ENCODE results near the gene DMD. TPM values are rescaled to one million over a fixed set of nuclear protein-coding genes. Genes with fewer than 3 reads are reported as not detected.
A peak's percentile ranks its signal among the peaks of the same experiment; 100 is the strongest.

The DMD gene
- total and polyA plus RNA-seq, 2 experiments from 2014 or later: 73.5 to 90.7 TPM

DNA sequence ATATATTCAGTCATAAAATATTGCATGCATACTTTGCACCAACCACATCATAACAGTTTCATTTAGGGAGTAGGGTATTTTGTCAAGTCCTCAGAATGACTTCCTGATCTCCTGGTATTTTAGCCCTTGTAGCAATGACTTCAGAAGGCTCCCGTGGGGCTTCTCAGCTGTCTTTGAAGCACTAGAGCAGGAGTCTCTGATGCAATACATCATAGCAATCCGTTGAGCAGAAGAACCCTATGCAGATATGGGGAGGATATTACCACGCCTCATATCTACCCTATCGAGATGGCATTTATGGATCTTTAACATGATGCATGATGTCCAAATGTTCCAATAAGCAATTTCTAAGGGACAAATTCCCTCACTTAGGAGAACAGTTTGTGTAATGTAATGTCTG lies 1765.8 kb downstream of the DMD start:
- H3K4me3 ChIP-seq: no peak overlapping the region
- H3K36me3 ChIP-seq: no peaks in the 10 kb centered on the region
- no peaks in the 10 kb centered on the region for H3K4me1 ChIP-seq (ENCODE audit: low read depth)
- TF ChIP-seq, protein P1, sequence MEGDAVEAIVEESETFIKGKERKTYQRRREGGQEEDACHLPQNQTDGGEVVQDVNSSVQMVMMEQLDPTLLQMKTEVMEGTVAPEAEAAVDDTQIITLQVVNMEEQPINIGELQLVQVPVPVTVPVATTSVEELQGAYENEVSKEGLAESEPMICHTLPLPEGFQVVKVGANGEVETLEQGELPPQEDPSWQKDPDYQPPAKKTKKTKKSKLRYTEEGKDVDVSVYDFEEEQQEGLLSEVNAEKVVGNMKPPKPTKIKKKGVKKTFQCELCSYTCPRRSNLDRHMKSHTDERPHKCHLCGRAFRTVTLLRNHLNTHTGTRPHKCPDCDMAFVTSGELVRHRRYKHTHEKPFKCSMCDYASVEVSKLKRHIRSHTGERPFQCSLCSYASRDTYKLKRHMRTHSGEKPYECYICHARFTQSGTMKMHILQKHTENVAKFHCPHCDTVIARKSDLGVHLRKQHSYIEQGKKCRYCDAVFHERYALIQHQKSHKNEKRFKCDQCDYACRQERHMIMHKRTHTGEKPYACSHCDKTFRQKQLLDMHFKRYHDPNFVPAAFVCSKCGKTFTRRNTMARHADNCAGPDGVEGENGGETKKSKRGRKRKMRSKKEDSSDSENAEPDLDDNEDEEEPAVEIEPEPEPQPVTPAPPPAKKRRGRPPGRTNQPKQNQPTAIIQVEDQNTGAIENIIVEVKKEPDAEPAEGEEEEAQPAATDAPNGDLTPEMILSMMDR (IDR thresholded peaks at IDR 0.05; ENCODE audit: low read depth, low read length): no peak
- H3K27me3 ChIP-seq: no peaks in the 10 kb centered on the region
- H3K27ac ChIP-seq: no peak overlapping the region
- DNase-seq (ENCODE audit: low read depth in 1 of 2, low spot score in 1 of 2): peak in 1 of 2 donors; percentile 11
- no peaks in the 10 kb centered on the region for H3K9me3 ChIP-seq (ENCODE audit: low read depth)

GRCh38 chrX:31443654-31444053 lies 1767.7 kb downstream of the DMD start:
- DNase-seq (ENCODE audit: low read depth in 1 of 2, low spot score in 1 of 2): no peak
- Histone ChIP-seq H3K4me3 (no peak overlapping the region), H3K9me3 (ENCODE audit: low read depth) (no peaks in the 10 kb centered on the region), H3K27ac (no peak overlapping the region), H3K36me3 (no peaks in the 10 kb centered on the region), H3K4me1 (ENCODE audit: low read depth) (no peaks in the 10 kb centered on the region), H3K27me3 (no peaks in the 10 kb centered on the region)
- TF ChIP-seq, protein P1 (IDR thresholded peaks at IDR 0.05; ENCODE audit: low read depth, low read length): no peak

DNA sequence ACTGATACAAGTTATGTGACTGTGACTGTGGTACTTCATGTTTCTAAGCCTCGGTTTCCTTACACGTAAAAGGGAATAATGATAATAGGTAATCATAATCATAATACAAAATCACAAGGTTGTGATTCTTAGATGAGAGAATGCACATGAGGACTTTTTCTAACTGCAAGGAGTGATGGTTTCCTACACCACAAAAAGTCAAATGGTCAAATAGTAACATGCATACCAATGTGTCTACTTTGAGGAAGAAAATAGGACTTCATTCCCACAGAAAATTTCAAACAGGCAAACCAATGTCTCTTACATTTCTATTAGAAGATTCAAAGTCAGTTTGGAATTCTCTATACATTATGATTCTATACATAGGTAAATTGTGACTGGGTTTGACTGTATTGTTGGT lies 1770.8 kb downstream of the DMD start:
- no peak for DNase-seq (ENCODE audit: low read depth in 1 of 2, low spot score in 1 of 2)
- H3K36me3 ChIP-seq: no peaks in the 10 kb centered on the region
- TF ChIP-seq, protein P1 (IDR thresholded peaks at IDR 0.05; ENCODE audit: low read depth, low read length): no peak
- H3K4me1 ChIP-seq (ENCODE audit: low read depth): peaks cover 8% of the 10 kb centered on the region
- H3K27ac ChIP-seq: no peak overlapping the region
- H3K27me3 ChIP-seq: no peaks in the 10 kb centered on the region
- H3K4me3 ChIP-seq: no peak overlapping the region
- no peaks in the 10 kb centered on the region for H3K9me3 ChIP-seq (ENCODE audit: low read depth)

GRCh38 chrX:31436424-31436823 lies 1774.9 kb downstream of the DMD start:
- TF ChIP-seq, protein P1 (IDR thresholded peaks at IDR 0.05; ENCODE audit: low read depth, low read length): no peak
- no peaks in the 10 kb centered on the region for H3K36me3 ChIP-seq
- H3K4me3 ChIP-seq: no peak overlapping the region
- H3K27ac ChIP-seq: no peak overlapping the region
- no peaks in the 10 kb centered on the region for H3K27me3 ChIP-seq
- H3K9me3 ChIP-seq (ENCODE audit: low read depth): no peaks in the 10 kb centered on the region
- no peak for DNase-seq (ENCODE audit: low read depth in 1 of 2, low spot score in 1 of 2)
- peaks cover 8% of the 10 kb centered on the region for H3K4me1 ChIP-seq (ENCODE audit: low read depth)

DNA sequence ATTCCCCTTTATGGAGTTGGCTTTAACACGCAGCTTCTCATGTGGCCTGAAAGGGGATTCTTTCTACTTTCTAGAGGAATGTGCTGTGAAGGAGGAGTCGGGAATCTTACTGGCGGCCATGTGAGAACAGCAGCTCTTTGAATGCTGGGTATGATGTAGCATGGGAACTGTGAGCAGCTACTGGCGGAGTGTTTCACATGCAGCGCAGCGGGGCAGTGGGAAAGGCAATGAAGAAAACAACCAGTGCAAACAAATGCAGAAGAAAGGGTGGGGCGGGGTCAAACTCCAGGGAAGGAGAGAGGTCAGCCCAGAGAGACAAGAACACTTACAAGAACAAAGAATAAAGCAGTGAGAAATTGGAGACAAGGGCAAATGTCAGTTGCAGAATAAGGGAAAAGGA lies 1775.8 kb downstream of the DMD start:
- no peak overlapping the region for H3K4me3 ChIP-seq
- TF ChIP-seq, protein P1 (IDR thresholded peaks at IDR 0.05; ENCODE audit: low read depth, low read length): no peak
- no peaks in the 10 kb centered on the region for H3K9me3 ChIP-seq (ENCODE audit: low read depth)
- H3K4me1 ChIP-seq (ENCODE audit: low read depth): peaks cover 8% of the 10 kb centered on the region
- H3K27me3 ChIP-seq: no peaks in the 10 kb centered on the region
- no peaks in the 10 kb centered on the region for H3K36me3 ChIP-seq
- peak; percentile 46 to 47 for DNase-seq (ENCODE audit: low read depth in 1 of 2, low spot score in 1 of 2)
- no peak overlapping the region for H3K27ac ChIP-seq

GRCh38 chrX:31433856-31434255 lies 1777.5 kb downstream of the DMD start:
- Histone ChIP-seq H3K27me3 (no peaks in the 10 kb centered on the region), H3K36me3 (no peaks in the 10 kb centered on the region), H3K4me3 (no peak overlapping the region), H3K27ac (no peak overlapping the region), H3K4me1 (ENCODE audit: low read depth) (peaks cover 8% of the 10 kb centered on the region), H3K9me3 (ENCODE audit: low read depth) (no peaks in the 10 kb centered on the region)
- DNase-seq (ENCODE audit: low read depth in 1 of 2, low spot score in 1 of 2): no peak
- TF ChIP-seq, protein P1 (IDR thresholded peaks at IDR 0.05; ENCODE audit: low read depth, low read length): no peak

Data from cardiac muscle cell (in vitro differentiated cells and primary cell).